ENCODE data around the gene LAP3. TPM values are rescaled to one million over a fixed set of nuclear protein-coding genes. Genes with fewer than 3 reads are reported as not detected.
A peak's percentile ranks its signal among the peaks of the same experiment; 100 is the strongest.

The LAP3 gene
- total RNA-seq, 2 donors from 2014 or later = 59.3 to 63.8 TPM

GRCh38 chr4:17646693-17647092 is 69.7 kb downstream of the LAP3 start:
- Histone ChIP-seq H3K4me3 (no peak overlapping the region), H3K9ac (ENCODE audit: low read depth in 2 of 2, low read length in 2 of 2) (no peak overlapping the region), H3K9me3 (no peaks in the 10 kb centered on the region), H3K4me1 (no peaks in the 10 kb centered on the region), H3K27me3 (no peaks in the 10 kb centered on the region), H3K36me3 (no peaks in the 10 kb centered on the region), H3K27ac (no peak overlapping the region)
- peak; percentile 41 for DNase-seq
- intact Hi-C loops (cut with DNase I) = no loop called here
- no peak for TF ChIP-seq CTCF (IDR thresholded peaks at IDR 0.05)

- intact Hi-C loops (cut with DNase I) = no loop called here
- Histone ChIP-seq H3K4me1 (no peaks in the 10 kb centered on the region), H3K9ac (ENCODE audit: low read depth in 2 of 2, low read length in 2 of 2) (no peak overlapping the region), H3K27ac (no peak overlapping the region), H3K4me3 (no peak overlapping the region), H3K36me3 (no peaks in the 10 kb centered on the region), H3K27me3 (no peaks in the 10 kb centered on the region), H3K9me3 (no peaks in the 10 kb centered on the region)
- TF ChIP-seq CTCF (IDR thresholded peaks at IDR 0.05) = no peak
- no peak for DNase-seq
These were observed 70.3 kb downstream of the LAP3 start for GRCh38 chr4:17647176-17647806.

- intact Hi-C loops (cut with DNase I) = no loop called here
- Histone ChIP-seq H3K4me3 (no peak overlapping the region), H3K36me3 (no peaks in the 10 kb centered on the region), H3K27me3 (no peaks in the 10 kb centered on the region), H3K9ac (ENCODE audit: low read depth in 2 of 2, low read length in 2 of 2) (no peak overlapping the region), H3K9me3 (no peaks in the 10 kb centered on the region), H3K4me1 (no peaks in the 10 kb centered on the region), H3K27ac (no peak overlapping the region)
- DNase-seq = no peak
- TF ChIP-seq CTCF (IDR thresholded peaks at IDR 0.05) = no peak
These were observed 70.9 kb downstream of the LAP3 start for GRCh38 chr4:17647927-17648326.

GRCh38 chr4:17650406-17650805 is 73.4 kb downstream of the LAP3 start:
- no peaks in the 10 kb centered on the region for H3K4me1 ChIP-seq
- H3K9me3 ChIP-seq = no peaks in the 10 kb centered on the region
- no peak overlapping the region for H3K9ac ChIP-seq (ENCODE audit: low read depth in 2 of 2, low read length in 2 of 2)
- H3K4me3 ChIP-seq = no peak overlapping the region
- intact Hi-C loops (cut with DNase I) = no loop called here
- peak; percentile 10 for DNase-seq
- H3K36me3 ChIP-seq = no peaks in the 10 kb centered on the region
- no peak overlapping the region for H3K27ac ChIP-seq
- no peak for TF ChIP-seq CTCF (IDR thresholded peaks at IDR 0.05)
- H3K27me3 ChIP-seq = no peaks in the 10 kb centered on the region

- H3K4me3 ChIP-seq = no peak overlapping the region
- no peaks in the 10 kb centered on the region for H3K36me3 ChIP-seq
- intact Hi-C loops (cut with DNase I) = no loop called here
- no peaks in the 10 kb centered on the region for H3K9me3 ChIP-seq
- no peak overlapping the region for H3K9ac ChIP-seq (ENCODE audit: low read depth in 2 of 2, low read length in 2 of 2)
- no peaks in the 10 kb centered on the region for H3K27me3 ChIP-seq
- TF ChIP-seq CTCF (IDR thresholded peaks at IDR 0.05) = no peak
- no peaks in the 10 kb centered on the region for H3K4me1 ChIP-seq
- DNase-seq = no peak
- H3K27ac ChIP-seq = no peak overlapping the region
These were observed 77.7 kb downstream of the LAP3 start for GRCh38 chr4:17654701-17655100.
